GM19452 (cell line): ENCODE measurements around the gene SYPL2.

Experiments used
- ATAC-seq: cut with Tn5 transposase; IDR thresholded peaks from one replicate; pipeline ENCODE4 v1.9.1; 2021; ENCODE audit not compliant: unreplicated experiment

The SYPL2 gene

GRCh38 chr1:109490934-109491302 is 24.6 kb downstream of the SYPL2 start:
- no peak for ATAC-seq

GRCh38 chr1:109491372-109491771 is 25.0 kb downstream of the SYPL2 start:
- ATAC-seq, result no peak

GRCh38 chr1:109492779-109493178 is 26.4 kb downstream of the SYPL2 start:
- ATAC-seq, result no peak

GRCh38 chr1:109493227-109493626 is 26.9 kb downstream of the SYPL2 start:
- no peak for ATAC-seq

- peak; percentile 86 for ATAC-seq
Measured at GRCh38 chr1:109493805-109494539, 27.6 kb downstream of the SYPL2 start, which contains the start of gene CYB561D1. Gene CYB561D1, plus strand, starts transcription at chr1:109494094. Its CDS starts 46 bp downstream, at chr1:109494140.

- ATAC-seq, result no peak
Measured at GRCh38 chr1:109495738-109496137, 29.4 kb downstream of the SYPL2 start.

GRCh38 chr1:109497449-109498160 is 31.3 kb downstream of the SYPL2 start:
- no peak for ATAC-seq

- ATAC-seq, result no peak
Measured at GRCh38 chr1:109498161-109498801, 31.9 kb downstream of the SYPL2 start.

- no peak for ATAC-seq
Measured at GRCh38 chr1:109499081-109499480, 32.7 kb downstream of the SYPL2 start.

GRCh38 chr1:109499661-109500536 is 33.6 kb downstream of the SYPL2 start:
- ATAC-seq, result no peak

GRCh38 chr1:109500941-109501381 is 34.6 kb downstream of the SYPL2 start:
- ATAC-seq, result no peak

- ATAC-seq, result no peak
Measured at GRCh38 chr1:109501644-109502363, 35.5 kb downstream of the SYPL2 start.

- no peak for ATAC-seq
Measured at GRCh38 chr1:109502364-109502851, 36.1 kb downstream of the SYPL2 start.

GRCh38 chr1:109503935-109504334 is 37.6 kb downstream of the SYPL2 start:
- no peak for ATAC-seq

- ATAC-seq, result no peak
Measured at GRCh38 chr1:109504974-109505373, 38.6 kb downstream of the SYPL2 start.

GRCh38 chr1:109508001-109508872 is 41.9 kb downstream of the SYPL2 start:
- no peak for ATAC-seq

GRCh38 chr1:109508873-109509175 is 42.5 kb downstream of the SYPL2 start:
- no peak for ATAC-seq

- ATAC-seq, result no peak
Measured at GRCh38 chr1:109509176-109510134, 43.1 kb downstream of the SYPL2 start, which contains the start of gene AMIGO1. Gene AMIGO1, minus strand, starts transcription at chr1:109509727. Its CDS starts 815 bp downstream, at chr1:109508912.
